HFFc6 (cell line): ENCODE results near the gene DPH6. TPM values are rescaled to one million over a fixed set of nuclear protein-coding genes. Genes with fewer than 3 reads are reported as not detected.

Source experiments
- DNase-seq: peaks from one replicate; pipeline ENCODE4 v3.0.0-alpha.2; 2018
- H3K27ac Mint-ChIP-seq: 2 replicates; pipeline ENCODE4 v1.8.0; 2020; ENCODE audit warnings: mild to moderate bottlenecking, mixed read lengths
- H3K27me3 Mint-ChIP-seq: 2 replicates; pipeline ENCODE4 v1.8.0; 2021; ENCODE audit warnings: mild to moderate bottlenecking, moderate library complexity, mixed read lengths; ENCODE audit not compliant: insufficient read depth
- H3K36me3 Mint-ChIP-seq: 2 replicates; pipeline ENCODE4 v1.8.0; 2021; ENCODE audit warnings: low read depth, mixed read lengths
- H3K4me1 Mint-ChIP-seq: 2 replicates; pipeline ENCODE4 v1.8.0; 2020; ENCODE audit warnings: low read depth, mixed read lengths
- H3K4me3 Mint-ChIP-seq: 2 replicates; pipeline ENCODE4 v1.8.0; 2020; ENCODE audit warnings: mild to moderate bottlenecking, moderate library complexity, mixed read lengths
- H3K9me3 Mint-ChIP-seq: 2 replicates; pipeline ENCODE4 v1.8.0; 2020; ENCODE audit warnings: mild to moderate bottlenecking, mixed read lengths
- CTCF ChIP-seq: fragments of 200-600 bp; sonication (generic); IDR thresholded peaks from 2 replicates; pipeline ENCODE4 v1.5.0; 2021; ENCODE audit warnings: antibody characterized with exemption, mild to moderate bottlenecking
- total RNA-seq, 6 experiments: library from RNA; stranded (reverse); fragmentation: NEBNext Ultra II Directional; extraction: Animal tissue kit (Norgen Biotek cat#: 25700); gene quantifications; 2 replicates in 1 of 6; 3 replicates in 5 of 6; pipeline ENCODE4 v1.2.3, GENCODE V29; 2021

The DPH6 gene
- total RNA-seq, 6 experiments from 2014 or later: 8.9 to 14.8 (median 12.1) TPM

GRCh38 chr15:35566991-35567390 is 21.0 kb upstream of the DPH6 start:
- Mint-ChIP-seq H3K36me3 (no peaks in the 10 kb centered on the region), H3K27ac (no peak overlapping the region), H3K4me1 (no peaks in the 10 kb centered on the region), H3K4me3 (no peak overlapping the region), H3K27me3 (no peaks in the 10 kb centered on the region), H3K9me3 (no peaks in the 10 kb centered on the region)
- TF ChIP-seq CTCF: no peak
- no peak for DNase-seq

- no peaks in the 10 kb centered on the region for H3K36me3 Mint-ChIP-seq
- H3K27me3 Mint-ChIP-seq: no peaks in the 10 kb centered on the region
- no peaks in the 10 kb centered on the region for H3K9me3 Mint-ChIP-seq
- TF ChIP-seq CTCF: no peak
- H3K27ac Mint-ChIP-seq: no peak overlapping the region
- H3K4me1 Mint-ChIP-seq: no peaks in the 10 kb centered on the region
- DNase-seq: no peak
- no peak overlapping the region for H3K4me3 Mint-ChIP-seq
Measured at GRCh38 chr15:35565901-35566300, 19.9 kb upstream of the DPH6 start.

GRCh38 chr15:35562641-35563040 is 16.7 kb upstream of the DPH6 start:
- H3K9me3 Mint-ChIP-seq: no peaks in the 10 kb centered on the region

GRCh38 chr15:35561308-35561707 is 15.3 kb upstream of the DPH6 start:
- TF ChIP-seq CTCF: no peak
- H3K9me3 Mint-ChIP-seq: no peaks in the 10 kb centered on the region
- H3K27ac Mint-ChIP-seq: no peak overlapping the region
- no peak overlapping the region for H3K4me3 Mint-ChIP-seq
- DNase-seq: no peak
- no peaks in the 10 kb centered on the region for H3K36me3 Mint-ChIP-seq
- H3K27me3 Mint-ChIP-seq: no peaks in the 10 kb centered on the region
- H3K4me1 Mint-ChIP-seq: peaks cover 27% of the 10 kb centered on the region

More at GRCh38 chr15:35562641-35563040, 16.7 kb upstream of the DPH6 start:
- Mint-ChIP-seq H3K36me3 (no peaks in the 10 kb centered on the region), H3K27ac (no peak overlapping the region), H3K4me3 (no peak overlapping the region), H3K4me1 (peaks cover 14% of the 10 kb centered on the region), H3K27me3 (no peaks in the 10 kb centered on the region)
- no peak for TF ChIP-seq CTCF
- DNase-seq: no peak

- H3K9me3 Mint-ChIP-seq: no peaks in the 10 kb centered on the region
- no peaks in the 10 kb centered on the region for H3K36me3 Mint-ChIP-seq
- no peak overlapping the region for H3K27ac Mint-ChIP-seq
- H3K27me3 Mint-ChIP-seq: no peaks in the 10 kb centered on the region
- no peak overlapping the region for H3K4me3 Mint-ChIP-seq
- TF ChIP-seq CTCF: no peak
- no peak for DNase-seq
- H3K4me1 Mint-ChIP-seq: peaks cover 28% of the 10 kb centered on the region
Measured at GRCh38 chr15:35560870-35561269, 14.9 kb upstream of the DPH6 start.

GRCh38 chr15:35560258-35560657 is 14.3 kb upstream of the DPH6 start:
- no peak for DNase-seq
- no peak for TF ChIP-seq CTCF
- no peaks in the 10 kb centered on the region for H3K9me3 Mint-ChIP-seq
- no peak overlapping the region for H3K4me3 Mint-ChIP-seq
- H3K27ac Mint-ChIP-seq: no peak overlapping the region
- H3K36me3 Mint-ChIP-seq: no peaks in the 10 kb centered on the region
- peaks cover 28% of the 10 kb centered on the region for H3K4me1 Mint-ChIP-seq
- no peaks in the 10 kb centered on the region for H3K27me3 Mint-ChIP-seq
